ENCODE data around the gene AIM2.

The AIM2 gene

GRCh38 chr1:159015440-159015909 is 61.1 kb downstream of the AIM2 start:
- no peak for DNase-seq (ENCODE audit: low read depth, low spot score)

DNA sequence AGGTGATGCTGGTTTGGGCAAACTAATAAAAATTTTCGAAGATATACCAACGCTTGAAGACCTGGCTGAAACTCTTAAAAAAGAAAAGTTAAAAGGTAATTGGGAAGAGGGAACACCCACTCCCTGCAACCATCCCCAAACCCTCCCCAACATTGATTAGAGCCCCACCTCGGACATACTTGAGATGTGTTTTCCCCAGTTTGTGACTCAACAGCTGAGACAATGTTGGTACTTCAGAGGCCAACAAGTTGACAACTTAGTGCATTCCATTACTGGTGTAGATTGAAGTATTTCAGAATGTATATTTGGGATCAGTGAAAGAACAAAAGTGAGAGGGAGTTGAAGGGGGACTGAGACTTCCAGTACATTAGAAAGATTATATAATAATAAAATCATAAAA is 61.7 kb downstream of the AIM2 start:
- no peak for DNase-seq (ENCODE audit: low read depth, low spot score)

- no peak for DNase-seq (ENCODE audit: low read depth, low spot score)
Measured at GRCh38 chr1:159014003-159014571, 62.5 kb downstream of the AIM2 start.

- no peak for DNase-seq (ENCODE audit: low read depth, low spot score)
Measured at GRCh38 chr1:159012495-159012894, 64.1 kb downstream of the AIM2 start.
